DMS79 treated with DMSO at 0.1 percent for 48 hours (cell line): ENCODE results near the gene CFAP43.

Experiments used
- DNase-seq: peaks from one replicate; lab custom pipeline; 2025; lab: John Stamatoyannopoulos, UW

Gene CFAP43

DNA sequence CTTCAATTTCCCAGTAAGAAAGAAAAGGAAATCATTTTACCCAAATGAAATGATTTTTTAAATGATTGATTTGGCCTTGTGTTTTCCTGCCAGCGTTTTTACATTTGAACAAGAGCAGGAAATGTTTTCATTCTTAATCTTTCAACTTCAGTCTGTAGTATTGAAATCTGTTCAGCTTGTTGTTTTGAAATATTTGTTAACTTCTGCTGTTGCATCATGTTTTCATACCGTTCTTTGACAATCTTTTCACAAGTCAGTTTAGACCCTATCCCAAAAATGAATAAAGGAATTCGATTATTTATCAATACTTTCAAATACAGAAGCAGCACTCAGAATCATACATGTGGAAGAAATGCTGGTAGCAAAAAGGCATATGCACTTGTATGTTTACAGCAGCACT is 102.1 kb downstream of the CFAP43 start:
- DNase-seq, result no peak

DNA sequence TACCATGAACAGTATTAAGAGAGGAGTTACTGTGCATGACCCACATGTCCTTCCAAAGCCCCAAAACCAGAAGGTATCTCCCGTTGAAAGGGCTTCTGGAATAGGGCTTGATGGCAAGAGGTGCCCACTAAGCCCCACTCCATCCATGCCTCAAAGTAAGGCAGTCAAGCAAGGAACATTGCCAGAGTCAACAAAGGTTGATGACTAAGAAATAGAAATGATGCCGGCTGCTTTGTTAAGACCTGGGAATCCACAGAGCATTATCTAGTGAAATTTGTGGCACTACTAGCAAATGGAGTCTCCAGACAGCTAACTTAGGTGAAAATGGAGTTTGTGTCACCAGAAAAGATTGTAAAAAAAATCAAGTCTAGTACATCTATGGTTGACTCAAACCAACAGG is 104.0 kb downstream of the CFAP43 start:
- DNase-seq, result no peak

DNA sequence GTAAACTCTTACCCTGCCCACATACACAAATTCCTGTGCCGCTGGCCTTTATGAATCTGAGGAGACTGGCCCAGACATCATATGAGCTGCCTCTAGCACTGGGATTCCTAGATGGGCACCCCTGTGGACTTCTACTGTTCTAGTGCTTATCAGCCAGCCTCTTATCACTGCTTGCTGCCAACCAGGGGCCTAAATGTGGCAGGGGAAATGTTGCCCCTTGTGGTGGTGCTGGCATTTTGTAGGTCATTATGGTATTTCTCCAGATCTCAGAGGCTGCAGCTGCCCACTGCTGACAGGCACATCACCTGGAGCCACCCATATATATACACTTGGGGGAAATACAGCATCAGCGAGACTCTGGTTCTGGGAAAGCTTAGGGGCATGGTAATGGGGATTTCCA is 104.8 kb downstream of the CFAP43 start:
- DNase-seq, result no peak

DNA sequence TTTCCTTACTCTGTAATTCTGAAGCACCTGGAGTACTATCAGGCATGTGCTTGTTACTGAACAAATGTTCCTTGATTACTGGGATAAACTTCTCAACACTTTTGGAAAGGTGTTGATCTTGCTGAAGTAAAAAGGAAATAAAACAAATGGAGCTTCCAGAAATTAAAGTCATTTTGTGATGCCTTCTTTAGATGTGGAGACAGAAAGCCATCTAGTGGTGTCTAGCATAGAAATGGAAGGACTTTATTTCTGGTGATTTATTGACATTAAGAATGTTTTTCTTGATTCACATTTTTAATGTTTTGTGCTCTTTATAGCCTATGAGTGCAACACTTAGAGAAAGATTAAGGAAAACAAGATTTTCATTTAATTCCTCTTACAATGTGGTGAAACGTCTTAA is 108.8 kb downstream of the CFAP43 start:
- DNase-seq, result peak; percentile 1

DNA sequence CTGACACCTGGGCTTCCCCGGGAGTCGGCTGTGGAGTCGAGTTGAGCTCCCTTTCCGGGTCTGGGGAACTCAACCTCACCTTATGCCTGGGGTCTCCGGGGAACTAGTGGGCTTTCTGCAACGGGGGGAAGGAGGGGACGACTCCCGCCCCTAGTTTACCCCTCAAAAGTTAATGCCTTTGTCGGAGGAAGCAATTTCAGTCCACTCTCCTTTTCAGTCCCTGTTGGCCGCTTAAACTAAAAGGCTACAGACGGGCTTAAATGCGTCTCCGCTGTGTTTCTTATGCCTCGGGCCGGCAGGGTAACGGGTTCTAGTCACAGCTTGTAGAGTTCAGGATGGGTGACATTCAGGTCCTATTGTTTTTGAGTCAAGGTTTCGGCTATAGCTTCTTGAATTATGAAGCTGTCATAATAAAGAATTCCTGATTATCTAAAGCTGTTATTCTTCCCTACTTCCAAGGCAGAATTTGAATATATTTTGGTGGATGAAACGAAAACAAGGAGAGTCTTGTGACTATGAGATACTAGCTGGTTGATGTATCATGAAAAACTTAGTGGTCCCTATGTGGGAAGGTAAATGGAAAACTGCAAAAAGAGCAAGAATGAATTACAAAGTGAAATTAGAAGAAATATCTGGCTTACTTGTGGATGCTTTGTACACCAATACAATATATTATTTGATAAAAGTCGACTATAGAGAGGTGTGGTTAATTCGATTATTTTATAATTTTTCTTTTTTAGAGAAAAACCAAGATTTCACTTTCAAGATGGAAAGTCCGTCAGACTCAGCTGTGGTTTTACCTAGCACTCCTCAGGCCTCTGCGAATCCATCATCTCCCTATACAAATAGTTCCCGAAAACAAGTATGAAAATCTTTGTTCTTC is 109.7 kb downstream of the CFAP43 start:
- DNase-seq, result peak; percentile 23

DNA sequence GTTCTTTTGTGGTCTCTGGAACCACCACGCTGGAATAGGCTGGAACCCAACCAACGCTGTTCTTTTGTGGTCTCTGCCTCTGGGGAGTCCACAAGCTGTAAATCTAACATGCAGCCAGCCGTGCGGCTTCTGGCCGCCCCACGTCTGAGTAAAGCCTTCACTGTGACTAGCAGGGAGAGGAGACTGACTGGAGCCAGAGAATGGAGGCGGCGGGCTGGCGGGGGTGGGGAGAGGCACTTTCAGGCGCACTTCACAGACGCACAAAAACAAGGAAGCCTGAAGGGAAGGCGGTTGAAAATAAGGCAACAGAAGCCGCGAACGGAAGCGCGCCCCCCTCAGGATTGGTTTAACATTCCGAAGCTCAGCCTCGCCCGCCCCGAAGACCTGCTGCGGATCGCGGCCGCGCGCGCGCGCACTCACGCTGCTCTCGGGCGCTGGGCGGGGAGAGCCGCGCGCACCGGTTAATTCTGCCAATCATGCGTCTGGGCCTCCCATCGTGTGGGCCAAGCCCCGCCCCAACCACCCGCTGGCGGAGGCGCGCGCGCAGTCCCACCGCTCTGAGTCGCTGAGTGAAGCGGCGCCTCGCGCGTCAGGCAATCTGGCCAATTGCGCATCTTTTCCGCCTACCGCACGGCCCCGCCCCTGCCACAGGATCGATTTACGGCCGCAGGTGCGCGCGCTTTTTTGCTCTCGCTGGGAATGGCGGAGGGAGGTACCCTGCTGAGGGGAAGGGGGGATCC is 110.5 kb downstream of the CFAP43 start, which contains the start of gene SFR1:
SFR1 (plus strand) TSS at position 687 of the 740 bp plus-strand sequence; CDS start at position 700, 13 bp downstream.
- peak; percentile 79 for DNase-seq

DNA sequence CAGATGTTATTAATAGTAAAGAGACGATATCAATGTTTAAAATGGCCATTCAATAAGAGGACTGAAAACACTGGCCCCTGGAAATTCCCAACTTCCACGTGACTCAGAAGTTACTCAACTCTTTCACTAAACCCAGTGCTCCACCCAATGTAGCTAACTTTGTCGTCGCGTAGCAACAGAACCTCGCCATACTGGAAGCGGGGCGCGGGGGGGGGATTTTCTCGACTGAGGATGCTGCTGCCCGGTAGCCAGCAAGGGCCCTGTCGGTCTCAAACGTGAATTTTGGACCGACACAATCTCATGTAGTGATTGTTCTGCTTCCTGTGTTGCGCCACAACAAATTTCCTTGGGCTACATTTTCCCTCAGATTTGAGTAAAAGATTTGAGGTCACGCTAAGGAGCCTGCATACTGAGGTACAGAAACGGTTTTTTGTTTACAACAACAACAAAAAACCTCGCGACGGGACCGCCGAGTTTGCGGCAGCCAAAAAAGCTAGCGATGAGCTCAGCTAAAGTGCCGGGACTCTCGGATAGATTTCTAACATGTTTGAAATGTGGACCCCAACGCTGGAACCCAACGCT is 111.2 kb downstream of the CFAP43 start:
- peak; percentile 3 for DNase-seq

DNA sequence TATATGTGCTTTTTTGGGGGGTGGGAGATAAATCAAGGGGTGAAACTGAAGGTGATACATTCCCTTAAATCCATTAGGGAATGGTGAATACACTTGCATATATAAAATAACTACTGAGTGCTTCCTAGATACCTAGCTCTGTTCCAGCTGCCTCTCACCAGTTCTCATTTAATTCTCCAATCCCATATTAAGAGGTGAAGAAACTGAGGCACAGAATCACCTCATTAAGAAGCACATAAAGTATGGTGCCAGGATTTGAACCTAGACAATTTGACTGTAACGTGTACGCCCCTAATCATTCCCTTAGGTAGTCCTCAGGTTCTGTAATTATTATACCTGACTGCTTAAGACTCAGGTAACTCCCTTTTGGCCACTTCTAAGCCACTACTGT is 111.7 kb downstream of the CFAP43 start:
- DNase-seq, result no peak

DNA sequence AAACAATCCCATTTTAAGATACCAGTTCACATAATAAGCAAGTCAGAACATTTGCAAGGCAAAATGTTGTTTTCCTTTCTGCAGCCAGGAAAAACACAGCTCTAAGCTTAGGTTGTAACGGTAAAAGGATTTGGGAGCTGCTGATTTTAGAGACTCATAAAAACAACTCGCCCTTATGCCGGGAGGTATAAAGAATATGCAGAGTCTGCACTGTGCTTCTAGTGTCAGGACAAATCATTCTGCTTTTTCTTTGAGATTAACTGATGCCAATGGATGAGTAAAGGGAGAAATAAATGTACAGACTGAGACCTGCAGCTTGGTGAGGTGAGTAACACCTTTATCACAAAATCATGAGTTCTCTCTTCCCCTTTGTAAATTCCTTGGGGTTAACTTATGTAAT is 112.2 kb downstream of the CFAP43 start:
- no peak for DNase-seq

DNA sequence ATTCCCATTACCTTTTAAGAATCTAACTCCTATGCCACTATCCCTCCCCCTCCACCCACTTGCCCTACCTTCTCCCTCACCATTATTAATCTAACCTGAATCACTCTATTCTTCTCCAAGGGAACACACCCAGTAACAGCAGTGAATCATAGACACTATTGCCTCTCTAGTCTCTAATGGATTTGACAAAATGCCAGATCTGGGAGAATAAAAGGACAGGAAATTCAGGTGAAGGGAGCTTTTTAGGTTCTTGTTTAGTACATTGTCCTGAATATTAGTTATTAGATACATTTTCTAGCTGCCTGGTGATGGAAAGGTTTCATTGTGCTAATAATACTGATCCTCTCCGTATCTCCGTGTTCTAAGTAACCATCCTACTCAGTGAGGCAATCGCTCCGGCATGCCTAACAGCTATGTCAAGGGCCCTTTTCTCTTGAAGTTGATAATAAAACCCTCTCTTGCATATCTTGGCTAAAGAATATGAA is 114.3 kb downstream of the CFAP43 start:
- DNase-seq, result peak; percentile 78

DNA sequence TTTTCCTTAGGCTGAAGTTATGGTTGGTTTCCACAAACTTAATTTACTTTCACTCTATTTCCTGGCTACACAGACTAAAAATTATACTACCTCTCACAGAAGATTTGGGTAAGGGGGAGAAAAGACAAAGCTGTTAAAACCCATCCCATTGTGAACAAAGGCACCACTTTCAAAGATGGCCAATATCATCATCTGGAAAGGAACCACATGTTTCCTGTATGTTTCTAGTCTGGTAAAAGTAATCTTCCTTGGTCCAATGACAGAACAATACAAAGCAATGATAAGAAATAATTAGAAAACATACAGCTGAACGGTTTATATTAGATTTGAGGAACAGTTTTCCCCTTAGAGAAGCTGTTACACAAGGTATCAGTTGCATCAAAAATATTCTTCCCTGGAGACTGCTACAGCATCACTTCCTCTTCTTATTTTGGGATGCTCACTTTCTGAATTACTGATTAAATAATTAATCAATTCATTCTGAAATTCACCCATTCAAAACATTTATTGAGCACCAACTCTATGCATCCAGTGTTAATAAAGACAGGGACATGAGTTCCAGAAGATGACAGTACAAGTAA is 118.7 kb downstream of the CFAP43 start:
- no peak for DNase-seq

DNA sequence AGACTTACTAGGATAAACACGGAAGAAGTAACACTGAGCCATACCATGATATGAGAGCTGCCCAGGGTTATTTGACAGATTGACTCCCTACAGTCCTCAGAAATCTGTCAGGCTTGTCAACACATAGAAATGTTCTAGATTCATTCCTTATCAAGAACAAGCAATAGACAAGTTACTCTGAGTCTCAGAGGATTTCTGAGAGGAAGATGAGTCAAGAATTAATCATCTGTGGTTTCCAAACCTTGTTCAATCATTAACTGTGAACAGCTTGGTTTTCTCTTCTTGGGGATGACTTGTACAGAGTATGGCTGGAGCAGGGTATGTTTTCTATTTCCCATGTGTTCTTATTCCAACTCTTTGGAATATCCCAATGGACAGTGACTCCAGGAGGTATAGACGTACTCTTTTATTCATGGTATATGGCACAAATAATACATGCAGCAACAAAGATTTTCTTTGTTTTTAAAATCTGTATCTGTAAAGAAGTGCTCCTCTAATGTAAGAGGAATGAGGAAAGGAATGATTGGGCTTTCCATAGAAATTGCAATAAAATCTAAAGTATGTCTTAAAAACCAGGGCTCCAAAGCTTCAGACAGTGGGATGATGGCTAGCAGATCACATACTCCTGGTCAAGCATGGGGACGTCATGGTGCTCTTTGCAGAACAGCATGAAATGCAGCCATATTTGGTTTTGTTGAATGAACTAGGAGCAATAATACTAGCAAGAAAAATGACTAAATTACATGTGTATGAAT is 122.1 kb downstream of the CFAP43 start:
- DNase-seq, result no peak

DNA sequence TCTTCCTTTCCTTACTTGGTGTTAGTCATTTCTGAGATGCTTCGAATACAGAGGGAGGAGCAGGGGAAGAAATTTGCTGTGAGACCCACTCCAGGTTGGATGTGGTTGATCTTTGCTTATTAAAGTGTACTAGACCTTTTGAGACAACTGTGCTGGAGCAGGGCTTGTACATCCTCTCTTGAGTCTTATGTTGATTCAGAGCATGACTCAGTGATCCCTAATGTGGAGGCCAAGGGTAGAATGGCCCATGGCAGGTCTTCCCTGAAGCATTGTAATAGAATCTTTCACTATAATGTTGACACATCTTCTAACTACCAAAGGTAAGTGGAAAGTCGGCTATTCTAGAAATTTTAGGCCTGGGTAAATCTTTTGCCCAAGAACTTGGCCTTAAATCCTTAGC is 127.2 kb downstream of the CFAP43 start:
- no peak for DNase-seq

DNA sequence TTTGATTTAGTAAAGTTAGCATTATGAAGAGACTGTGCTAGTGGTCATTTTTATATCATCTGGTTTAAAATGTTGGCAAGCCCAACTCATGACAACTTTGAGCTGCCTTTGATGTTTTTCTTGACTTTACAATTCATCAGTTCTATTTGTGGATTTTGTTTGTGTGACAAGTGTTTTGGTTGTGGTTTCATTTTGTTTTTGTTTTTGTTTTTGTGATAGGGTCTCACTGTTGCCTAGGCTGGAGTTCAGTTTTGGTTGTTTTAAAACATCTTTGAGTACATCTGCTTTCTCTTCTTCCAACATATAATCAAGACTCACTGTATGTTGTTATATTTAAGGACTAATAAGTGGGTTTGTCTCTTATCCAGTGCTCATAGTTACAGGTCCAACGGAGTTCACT is 127.7 kb downstream of the CFAP43 start:
- no peak for DNase-seq

DNA sequence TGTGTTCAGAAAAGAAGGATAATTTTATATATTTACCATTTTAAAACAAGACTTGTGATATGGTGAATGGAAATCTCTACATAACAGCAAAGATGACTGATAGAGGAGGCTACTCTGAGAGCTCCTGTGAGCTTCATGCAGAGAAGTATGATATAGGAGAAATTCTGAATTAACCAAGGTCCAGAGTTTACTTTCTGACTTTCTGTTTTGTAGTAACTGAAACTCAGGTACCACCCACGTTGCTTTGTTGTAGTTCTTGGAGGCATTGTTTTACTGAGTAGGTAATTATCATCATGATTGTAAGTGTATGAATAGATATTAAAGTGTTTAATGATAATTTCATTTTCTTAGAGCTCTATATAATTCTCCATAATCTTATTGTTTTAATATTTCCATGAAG is 128.2 kb downstream of the CFAP43 start:
- no peak for DNase-seq

DNA sequence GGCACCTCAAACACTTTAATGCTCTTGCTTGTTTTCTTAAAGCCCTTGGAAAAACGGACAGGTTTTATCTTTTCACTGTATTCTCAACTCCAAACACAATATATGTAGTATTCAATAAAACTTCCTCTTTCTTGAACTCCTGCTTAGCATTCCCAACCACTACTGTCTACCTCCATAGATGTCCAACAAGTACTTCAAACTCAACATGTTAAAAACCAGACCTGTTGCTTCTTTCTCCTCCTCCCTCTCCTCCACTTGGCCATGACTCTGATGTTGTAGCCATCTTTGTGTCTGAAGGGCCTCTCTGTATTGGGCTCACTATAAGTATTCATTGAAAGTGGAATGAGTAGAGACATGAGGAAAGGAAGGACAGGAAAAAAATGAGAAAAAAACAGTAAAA is 130.3 kb downstream of the CFAP43 start:
- no peak for DNase-seq

DNA sequence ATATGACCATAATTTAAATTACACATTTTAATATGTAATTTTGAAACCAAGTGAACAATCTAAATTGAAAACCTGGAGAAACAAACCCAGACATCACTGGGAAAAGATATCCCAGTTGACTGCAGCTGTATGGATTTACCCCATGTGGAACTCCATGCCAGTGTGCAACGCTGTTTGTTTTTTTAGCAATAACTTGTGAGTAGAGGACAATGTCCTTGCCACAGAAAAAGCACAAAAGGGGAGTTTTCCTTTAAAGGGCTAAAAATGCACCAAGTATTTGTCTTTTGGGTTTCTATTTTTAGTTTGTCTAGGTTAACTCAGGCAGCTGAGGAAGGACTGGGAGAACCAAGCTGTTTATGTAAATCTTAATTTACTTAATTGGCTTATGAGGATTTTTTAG is 131.4 kb downstream of the CFAP43 start:
- DNase-seq, result no peak

DNA sequence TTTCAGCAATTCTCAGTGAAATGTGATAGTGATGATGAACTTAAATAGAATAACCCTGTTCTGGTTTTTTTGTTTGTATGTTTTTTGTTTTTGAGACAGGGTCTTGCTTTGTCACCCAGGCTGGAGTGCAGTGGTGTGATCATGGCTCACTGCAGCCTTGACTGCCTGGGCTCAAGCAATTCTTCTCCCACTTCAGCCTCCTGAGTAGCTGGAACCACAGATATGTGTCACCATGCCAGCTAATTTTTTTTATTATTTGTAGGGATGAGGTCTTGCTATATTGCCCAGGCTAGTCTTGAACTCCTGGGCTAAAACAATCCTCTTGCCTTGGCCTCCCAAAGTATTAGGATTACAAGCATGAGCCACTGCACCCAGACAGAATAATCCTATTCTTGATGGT is 132.2 kb downstream of the CFAP43 start:
- DNase-seq, result no peak

DNA sequence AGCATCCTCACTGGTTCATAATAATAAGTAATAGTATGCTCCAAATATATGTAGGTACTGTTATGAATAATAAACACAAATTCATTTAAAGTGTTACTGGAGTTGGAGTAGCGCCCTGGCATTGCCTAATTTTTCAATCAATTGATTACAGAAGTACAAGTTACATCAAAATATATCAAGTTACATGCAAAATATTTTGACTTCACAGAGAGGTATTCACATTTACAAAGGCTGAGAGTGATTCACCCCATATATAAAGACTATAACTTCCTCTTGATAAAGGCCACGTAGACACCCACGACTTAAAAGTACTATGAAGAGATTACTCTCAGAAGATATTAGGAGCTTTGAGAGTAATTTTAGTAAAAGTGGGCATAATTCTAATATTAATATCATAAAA is 132.9 kb downstream of the CFAP43 start:
- DNase-seq, result no peak

DNA sequence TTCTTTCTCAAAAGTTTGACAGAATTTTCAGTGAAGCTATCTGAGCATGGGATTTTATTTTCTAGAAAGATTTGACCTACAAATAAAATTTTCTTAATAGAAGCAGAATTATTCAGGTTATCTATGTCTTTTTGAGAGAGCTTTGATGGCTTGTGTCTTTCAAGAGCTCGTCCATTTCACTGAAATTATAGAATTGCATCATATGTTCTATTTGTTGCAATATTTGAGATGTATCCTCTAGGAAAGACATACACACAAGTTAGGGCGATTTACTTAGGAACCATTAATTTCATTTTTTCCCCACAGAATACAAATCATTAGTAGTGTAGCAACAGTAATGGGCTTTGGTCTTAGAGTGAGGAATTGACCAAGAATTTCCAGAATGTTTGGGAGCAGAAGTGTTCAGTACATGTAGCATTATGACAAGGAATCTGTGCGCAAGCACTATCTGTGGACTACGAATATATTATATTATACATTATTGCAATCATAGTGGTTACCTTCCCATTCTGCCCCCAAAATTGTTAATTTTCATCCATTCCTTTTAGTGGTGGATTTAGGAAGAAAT is 133.7 kb downstream of the CFAP43 start:
- DNase-seq, result no peak

DNA sequence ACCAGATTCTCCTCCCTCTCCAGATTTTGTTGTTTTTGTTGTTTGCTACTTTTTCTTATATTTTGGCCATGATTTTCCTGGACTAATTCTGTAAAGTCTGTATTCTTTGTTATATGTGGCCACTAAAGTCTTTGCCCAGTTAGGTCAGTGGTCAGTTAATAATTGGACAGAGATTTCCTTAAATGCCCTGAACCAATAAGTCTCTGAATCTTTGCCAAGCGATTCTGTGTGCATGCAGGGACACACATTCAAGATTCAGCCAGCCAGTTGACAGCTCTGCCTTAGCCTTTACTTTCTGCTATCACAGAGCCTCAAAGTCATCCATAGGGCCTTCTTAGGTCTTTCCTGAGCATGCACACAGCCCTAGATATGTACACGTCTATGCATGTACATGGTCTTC is 135.5 kb downstream of the CFAP43 start:
- DNase-seq, result no peak
